Measurements from ENCODE around the gene FAM240A.

DNA sequence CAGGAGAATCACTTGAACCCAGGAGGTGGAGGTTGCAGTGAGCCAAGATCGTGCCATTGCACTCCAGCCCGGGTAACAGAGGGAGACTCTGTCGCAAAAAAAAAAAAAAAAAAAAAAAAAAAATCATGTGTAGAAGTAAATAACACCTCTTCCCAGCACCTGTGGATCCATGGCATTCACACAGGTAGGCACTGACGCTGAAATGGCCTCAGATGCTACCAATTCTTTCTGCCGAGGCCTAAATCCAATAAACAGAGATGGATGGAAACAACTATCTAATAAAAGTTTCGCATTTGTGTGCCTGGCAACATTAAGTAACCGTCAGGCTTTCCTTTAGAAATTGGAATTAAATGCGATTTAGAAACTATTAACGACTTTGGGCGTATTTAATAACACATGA lies 35.9 kb upstream of the FAM240A start:
- TF ChIP-seq POLR2AphosphoS5 (IDR thresholded peaks at IDR 0.05; ENCODE audit: low read length) (no peak), POLR2A (IDR thresholded peaks at IDR 0.05; ENCODE audit: low read depth, low read length) (no peak), USF2 (IDR thresholded peaks at IDR 0.05; ENCODE audit: borderline replicate concordance, low read depth, low read length) (no peak), ZNF274 (IDR thresholded peaks at IDR 0.05; ENCODE audit: insufficient read depth, insufficient read length) (no peak), HDAC6 (IDR thresholded peaks at IDR 0.05; ENCODE audit: unreplicated experiment) (no peak), NBN (IDR thresholded peaks at IDR 0.05) (no peak), RELB (IDR thresholded peaks at IDR 0.05; ENCODE audit: low read depth) (no peak), CTCF (IDR thresholded peaks at IDR 0.05 in 2 of 3, conservative IDR thresholded peaks at IDR 0.05 in 1 of 3; ENCODE audit: control insufficient read depth in 2 of 3, extremely low read depth in 1 of 3, insufficient read depth in 1 of 3, low read depth in 3 of 3, low read length in 3 of 3) (no peak), REST (IDR thresholded peaks at IDR 0.05; ENCODE audit: low read depth, low read length) (no peak)
- TF ChIP-seq, protein P1, sequence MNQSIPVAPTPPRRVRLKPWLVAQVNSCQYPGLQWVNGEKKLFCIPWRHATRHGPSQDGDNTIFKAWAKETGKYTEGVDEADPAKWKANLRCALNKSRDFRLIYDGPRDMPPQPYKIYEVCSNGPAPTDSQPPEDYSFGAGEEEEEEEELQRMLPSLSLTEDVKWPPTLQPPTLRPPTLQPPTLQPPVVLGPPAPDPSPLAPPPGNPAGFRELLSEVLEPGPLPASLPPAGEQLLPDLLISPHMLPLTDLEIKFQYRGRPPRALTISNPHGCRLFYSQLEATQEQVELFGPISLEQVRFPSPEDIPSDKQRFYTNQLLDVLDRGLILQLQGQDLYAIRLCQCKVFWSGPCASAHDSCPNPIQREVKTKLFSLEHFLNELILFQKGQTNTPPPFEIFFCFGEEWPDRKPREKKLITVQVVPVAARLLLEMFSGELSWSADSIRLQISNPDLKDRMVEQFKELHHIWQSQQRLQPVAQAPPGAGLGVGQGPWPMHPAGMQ (IDR thresholded peaks at IDR 0.05; ENCODE audit: borderline replicate concordance), result no peak
- TF ChIP-seq, protein P2, sequence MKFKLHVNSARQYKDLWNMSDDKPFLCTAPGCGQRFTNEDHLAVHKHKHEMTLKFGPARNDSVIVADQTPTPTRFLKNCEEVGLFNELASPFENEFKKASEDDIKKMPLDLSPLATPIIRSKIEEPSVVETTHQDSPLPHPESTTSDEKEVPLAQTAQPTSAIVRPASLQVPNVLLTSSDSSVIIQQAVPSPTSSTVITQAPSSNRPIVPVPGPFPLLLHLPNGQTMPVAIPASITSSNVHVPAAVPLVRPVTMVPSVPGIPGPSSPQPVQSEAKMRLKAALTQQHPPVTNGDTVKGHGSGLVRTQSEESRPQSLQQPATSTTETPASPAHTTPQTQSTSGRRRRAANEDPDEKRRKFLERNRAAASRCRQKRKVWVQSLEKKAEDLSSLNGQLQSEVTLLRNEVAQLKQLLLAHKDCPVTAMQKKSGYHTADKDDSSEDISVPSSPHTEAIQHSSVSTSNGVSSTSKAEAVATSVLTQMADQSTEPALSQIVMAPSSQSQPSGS (IDR thresholded peaks at IDR 0.05; ENCODE audit: low read length), result no peak

Data from GM12878 (cell line).